K562 (cell line): Measurements from ENCODE around the gene ATP6V0E1. TPM values are rescaled to one million over a fixed set of nuclear protein-coding genes. Genes with fewer than 3 reads are reported as not detected.

Source experiments
- CREB1 ChIP-seq, 2 experiments: sonication (generic) in 1 of 2; formaldehyde crosslinking in 1 of 2; IDR thresholded peaks; 2 replicates each; pipeline versions ENCODE4 v1.6.1 to v1.8.0; 2012 to 2022; ENCODE audit warnings: inconsistent platforms in 1 of 2, mild to moderate bottlenecking in 1 of 2, missing genetic modification reagents in 1 of 2, moderate library complexity in 1 of 2
- EGR1 ChIP-seq: fragments of 450-650 bp; conservative IDR thresholded peaks from 2 replicates; pipeline ENCODE4 v1.6.1; 2017; ENCODE audit warnings: mild to moderate bottlenecking
- KLF13 ChIP-seq: fragments of 450-650 bp; IDR thresholded peaks from 2 replicates; pipeline ENCODE4 v1.6.1; 2016; ENCODE audit warnings: missing genetic modification characterization, low read depth, mild to moderate bottlenecking, missing compliant biosample characterization, moderate library complexity, borderline replicate concordance
- NFIC ChIP-seq: fragments of 450-650 bp; IDR thresholded peaks from 2 replicates; pipeline ENCODE4 v1.6.1; 2017; ENCODE audit warnings: mild to moderate bottlenecking, inconsistent platforms
- PML ChIP-seq: IDR thresholded peaks from 2 replicates; pipeline ENCODE4 v1.6.1; 2012; ENCODE audit warnings: low read length, inconsistent platforms
- POLR2AphosphoS5 ChIP-seq: IDR thresholded peaks from 2 replicates; pipeline ENCODE4 v1.6.1; 2011; ENCODE audit warnings: mild to moderate bottlenecking, low read depth, low read length, moderate library complexity; ENCODE audit not compliant: control insufficient read depth, insufficient read depth
- RBFOX2 ChIP-seq: fragments of 200-400 bp; formaldehyde crosslinking; IDR thresholded peaks from 2 replicates; pipeline ENCODE4 v1.6.1; 2017; ENCODE audit warnings: low read depth, mild to moderate bottlenecking, low read length, moderate library complexity
- SP1 ChIP-seq: sonication (generic); formaldehyde crosslinking; IDR thresholded peaks from 2 replicates; pipeline ENCODE4 v1.8.1; 2022; ENCODE audit warnings: mild to moderate bottlenecking, missing genetic modification reagents
- TFE3 ChIP-seq: fragments of 450-650 bp; formaldehyde crosslinking; IDR thresholded peaks from 2 replicates; pipeline ENCODE4 v1.4.0; 2020; ENCODE audit warnings: mild to moderate bottlenecking, mixed read lengths
- ZC3H8 ChIP-seq: fragments of 450-650 bp; IDR thresholded peaks from 2 replicates; pipeline ENCODE4 v1.6.1; 2017
- polyA plus RNA-seq, 8 experiments: library from polyadenylated mRNA; depleted of rRNA in 4 of 8; stranded (reverse) in 5 of 8; unstranded in 3 of 8; fragments of >200 nt; fragmentation: Nextera tagmentation in 2 of 8; fragmentation: Illumina TruSeq in 1 of 8; extraction: Ambion mirVana in 2 of 8; extraction: Trizol in 1 of 8; gene quantifications; 2 replicates each; pipeline versions ENCODE4 v1.2.1 to v1.2.3, GENCODE V29; 2011 to 2014; ENCODE audit warnings: inconsistent platforms in 1 of 8, missing spikeins in 1 of 8
- total RNA-seq, 7 experiments: library from RNA; depleted of rRNA in 6 of 7; stranded (reverse); fragments of >200 nt in 6 of 7; fragmentation: Illumina TruSeq in 2 of 7; extraction: Trizol in 2 of 7; gene quantifications; 2 replicates each; pipeline versions ENCODE4 v1.2.1 to v1.2.3, GENCODE V29; 2011 to 2021; ENCODE audit warnings: low replicate concordance in 1 of 7
- TF ChIP-seq, protein P1 (sequence below), 2 experiments: fragments of 450-650 bp in 1 of 2; IDR thresholded peaks; 2 replicates each; pipeline ENCODE4 v1.6.1; 2011 to 2017; ENCODE audit warnings: low read depth in 2 of 2, antibody characterized with exemption in 1 of 2, borderline replicate concordance in 1 of 2, low read length in 1 of 2, mild to moderate bottlenecking in 1 of 2, mixed read lengths in 1 of 2; ENCODE audit not compliant: control insufficient read depth in 1 of 2
- TF ChIP-seq, protein P2 (sequence below): IDR thresholded peaks from 2 replicates; pipeline ENCODE4 v1.6.1; 2011; ENCODE audit not compliant: insufficient read length; ENCODE audit errors: extremely low read depth
- TF ChIP-seq, protein P3 (sequence below), 2 experiments: IDR thresholded peaks in 1 of 2; conservative IDR thresholded peaks in 1 of 2; 2 replicates each; pipeline ENCODE4 v1.6.1; 2016; ENCODE audit warnings: low read depth in 2 of 2, mild to moderate bottlenecking in 1 of 2, missing compliant biosample characterization in 1 of 2, missing genetic modification characterization in 1 of 2, moderate library complexity in 1 of 2
- TF ChIP-seq, protein P4 (sequence below): sonication (generic); formaldehyde crosslinking; IDR thresholded peaks from 2 replicates; pipeline ENCODE4 v1.8.0; 2022; ENCODE audit warnings: missing genetic modification reagents, mild to moderate bottlenecking, moderate library complexity, borderline replicate concordance

Gene ATP6V0E1
- total and polyA plus RNA-seq, 9 of the 15 experiments (the other 6 are each of a cell fraction or from before 2014, with no cell fraction given): 63.8 to 395 (median 112) TPM

DNA sequence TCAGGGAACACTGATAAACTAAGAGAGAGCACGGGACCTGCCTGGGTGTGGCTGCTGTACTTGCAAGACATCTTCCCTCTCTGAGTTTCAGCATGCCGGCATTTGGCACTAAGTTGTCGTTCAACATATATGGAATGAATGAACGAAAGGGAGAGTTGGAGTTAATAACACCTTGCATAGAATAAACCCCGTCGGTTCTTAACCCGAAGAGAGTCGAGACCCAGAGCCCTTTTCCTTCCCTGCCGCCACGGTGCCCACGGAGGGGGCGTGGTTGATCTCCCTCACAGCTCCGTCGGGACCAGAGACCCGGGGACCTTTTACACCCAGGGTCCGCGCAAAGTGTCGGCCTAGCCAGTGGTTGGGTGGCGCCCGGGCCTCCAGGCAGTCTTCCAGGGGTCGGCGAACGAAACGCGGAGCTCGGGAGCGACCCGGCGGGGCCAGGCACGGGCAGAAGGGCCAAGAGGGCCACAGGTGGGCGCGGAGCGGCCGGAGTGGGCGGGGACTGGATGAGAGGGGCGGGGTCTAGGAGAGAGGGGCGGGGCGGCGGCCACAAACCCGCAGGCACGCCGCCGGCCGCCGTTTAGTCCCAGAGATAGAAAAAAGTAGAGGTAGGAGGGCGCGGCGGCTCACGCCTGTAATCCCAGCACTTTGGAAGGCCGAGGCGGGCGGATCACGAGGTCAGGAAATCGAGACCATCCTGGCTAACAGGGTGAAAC is 25.1 kb upstream of the ATP6V0E1 start (continued):
- TF ChIP-seq, protein P1, sequence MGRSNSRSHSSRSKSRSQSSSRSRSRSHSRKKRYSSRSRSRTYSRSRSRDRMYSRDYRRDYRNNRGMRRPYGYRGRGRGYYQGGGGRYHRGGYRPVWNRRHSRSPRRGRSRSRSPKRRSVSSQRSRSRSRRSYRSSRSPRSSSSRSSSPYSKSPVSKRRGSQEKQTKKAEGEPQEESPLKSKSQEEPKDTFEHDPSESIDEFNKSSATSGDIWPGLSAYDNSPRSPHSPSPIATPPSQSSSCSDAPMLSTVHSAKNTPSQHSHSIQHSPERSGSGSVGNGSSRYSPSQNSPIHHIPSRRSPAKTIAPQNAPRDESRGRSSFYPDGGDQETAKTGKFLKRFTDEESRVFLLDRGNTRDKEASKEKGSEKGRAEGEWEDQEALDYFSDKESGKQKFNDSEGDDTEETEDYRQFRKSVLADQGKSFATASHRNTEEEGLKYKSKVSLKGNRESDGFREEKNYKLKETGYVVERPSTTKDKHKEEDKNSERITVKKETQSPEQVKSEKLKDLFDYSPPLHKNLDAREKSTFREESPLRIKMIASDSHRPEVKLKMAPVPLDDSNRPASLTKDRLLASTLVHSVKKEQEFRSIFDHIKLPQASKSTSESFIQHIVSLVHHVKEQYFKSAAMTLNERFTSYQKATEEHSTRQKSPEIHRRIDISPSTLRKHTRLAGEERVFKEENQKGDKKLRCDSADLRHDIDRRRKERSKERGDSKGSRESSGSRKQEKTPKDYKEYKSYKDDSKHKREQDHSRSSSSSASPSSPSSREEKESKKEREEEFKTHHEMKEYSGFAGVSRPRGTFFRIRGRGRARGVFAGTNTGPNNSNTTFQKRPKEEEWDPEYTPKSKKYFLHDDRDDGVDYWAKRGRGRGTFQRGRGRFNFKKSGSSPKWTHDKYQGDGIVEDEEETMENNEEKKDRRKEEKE (IDR thresholded peaks at IDR 0.05; ENCODE audit: borderline replicate concordance in 1 of 2, control insufficient read depth in 1 of 2, low read depth in 2 of 2, low read length in 1 of 2): 0 out of 4 replicates have a peak, but pooled peaks of 1 of the 2 experiments have one; percentile 65
- TF ChIP-seq, protein P2, sequence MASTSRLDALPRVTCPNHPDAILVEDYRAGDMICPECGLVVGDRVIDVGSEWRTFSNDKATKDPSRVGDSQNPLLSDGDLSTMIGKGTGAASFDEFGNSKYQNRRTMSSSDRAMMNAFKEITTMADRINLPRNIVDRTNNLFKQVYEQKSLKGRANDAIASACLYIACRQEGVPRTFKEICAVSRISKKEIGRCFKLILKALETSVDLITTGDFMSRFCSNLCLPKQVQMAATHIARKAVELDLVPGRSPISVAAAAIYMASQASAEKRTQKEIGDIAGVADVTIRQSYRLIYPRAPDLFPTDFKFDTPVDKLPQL: peak; percentile 13
- TF ChIP-seq KLF13 (tag): peak; percentile 69
- peak; percentile 70 for TF ChIP-seq SP1
- TF ChIP-seq, protein P3, sequence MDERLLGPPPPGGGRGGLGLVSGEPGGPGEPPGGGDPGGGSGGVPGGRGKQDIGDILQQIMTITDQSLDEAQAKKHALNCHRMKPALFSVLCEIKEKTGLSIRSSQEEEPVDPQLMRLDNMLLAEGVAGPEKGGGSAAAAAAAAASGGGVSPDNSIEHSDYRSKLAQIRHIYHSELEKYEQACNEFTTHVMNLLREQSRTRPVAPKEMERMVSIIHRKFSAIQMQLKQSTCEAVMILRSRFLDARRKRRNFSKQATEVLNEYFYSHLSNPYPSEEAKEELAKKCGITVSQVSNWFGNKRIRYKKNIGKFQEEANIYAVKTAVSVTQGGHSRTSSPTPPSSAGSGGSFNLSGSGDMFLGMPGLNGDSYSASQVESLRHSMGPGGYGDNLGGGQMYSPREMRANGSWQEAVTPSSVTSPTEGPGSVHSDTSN (CRISPR knock-in tag; IDR thresholded peaks at IDR 0.05; ENCODE audit: low read depth): no peak
- TF ChIP-seq, protein P3 (tag; conservative IDR thresholded peaks at IDR 0.05; ENCODE audit: low read depth): no peak
- TF ChIP-seq RBFOX2: peak; percentile 76
- 0 out of 2 replicates have a peak, but pooled peaks have one; percentile 3 for TF ChIP-seq NFIC
- peak; percentile 16 for TF ChIP-seq TFE3 (CRISPR knock-in tag)
- TF ChIP-seq PML: peak; percentile 50; the same call in 1 of the 2 replicates
- TF ChIP-seq, protein P4, sequence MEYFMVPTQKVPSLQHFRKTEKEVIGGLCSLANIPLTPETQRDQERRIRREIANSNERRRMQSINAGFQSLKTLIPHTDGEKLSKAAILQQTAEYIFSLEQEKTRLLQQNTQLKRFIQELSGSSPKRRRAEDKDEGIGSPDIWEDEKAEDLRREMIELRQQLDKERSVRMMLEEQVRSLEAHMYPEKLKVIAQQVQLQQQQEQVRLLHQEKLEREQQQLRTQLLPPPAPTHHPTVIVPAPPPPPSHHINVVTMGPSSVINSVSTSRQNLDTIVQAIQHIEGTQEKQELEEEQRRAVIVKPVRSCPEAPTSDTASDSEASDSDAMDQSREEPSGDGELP (CRISPR knock-in tag): peak; percentile 11; the same call in 1 of the 2 replicates
- peak; percentile 43; the same call in 1 of the 2 replicates for TF ChIP-seq ZC3H8
- peak; percentile 78 for TF ChIP-seq POLR2AphosphoS5
- no peak for TF ChIP-seq CREB1 (IDR thresholded peaks at IDR 0.05)
- TF ChIP-seq CREB1 (CRISPR knock-in tag; IDR thresholded peaks at IDR 0.05): 0 out of 2 replicates have a peak, but pooled peaks have one; percentile 6
- TF ChIP-seq EGR1: peak; percentile 37; the same call in 1 of the 2 replicates
